GM19372 (cell line): ENCODE measurements around the gene PCNX4.
A peak's percentile ranks its signal among the peaks of the same experiment; 100 is the strongest.

Experiments
- ATAC-seq: cut with Tn5 transposase; IDR thresholded peaks from one replicate; pipeline ENCODE4 v1.9.1; 2021; ENCODE audit warnings: mild to moderate bottlenecking, low read depth, moderate library complexity; ENCODE audit not compliant: unreplicated experiment

The PCNX4 gene

GRCh38 chr14:60170948-60171347 lies 79.2 kb downstream of the PCNX4 start:
- no peak for ATAC-seq

- no peak for ATAC-seq
Measured at GRCh38 chr14:60171690-60172089, 80.0 kb downstream of the PCNX4 start.

- no peak for ATAC-seq
Measured at GRCh38 chr14:60174352-60175254, 82.9 kb downstream of the PCNX4 start.

DNA sequence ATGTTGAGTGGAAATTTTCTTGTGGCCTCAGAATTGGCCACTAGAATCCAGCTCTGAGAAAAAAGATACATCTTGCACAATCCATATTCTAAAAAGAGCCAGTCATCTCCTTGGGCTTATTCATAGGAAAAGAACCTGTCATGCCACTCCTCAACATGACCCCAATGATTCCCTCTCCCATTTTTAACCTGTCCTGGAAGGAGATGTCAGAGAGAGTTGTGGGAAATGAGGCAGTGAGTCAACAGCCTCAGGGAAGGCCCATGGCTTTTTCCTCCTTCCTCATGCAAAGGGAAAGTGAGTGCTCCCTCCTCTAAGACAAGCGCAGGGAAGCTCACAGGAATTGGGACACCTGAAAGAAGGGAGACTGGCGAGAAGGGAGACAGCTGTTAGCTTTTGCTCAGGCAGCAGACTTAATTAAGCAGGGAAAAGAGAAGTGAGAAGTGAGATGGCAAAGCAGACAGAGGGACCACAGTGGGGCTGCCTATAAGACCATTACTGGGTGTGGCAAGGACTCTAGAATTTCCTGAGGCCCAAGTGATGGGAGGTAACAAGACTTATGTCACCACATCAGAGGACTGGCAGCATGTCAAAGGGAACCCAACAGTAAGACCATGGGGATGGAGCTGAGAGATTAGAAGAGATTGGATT lies 83.7 kb downstream of the PCNX4 start:
- no peak for ATAC-seq

GRCh38 chr14:60178164-60178563 lies 86.4 kb downstream of the PCNX4 start:
- ATAC-seq, result no peak

GRCh38 chr14:60178820-60179219 lies 87.1 kb downstream of the PCNX4 start:
- no peak for ATAC-seq

GRCh38 chr14:60179431-60179869 lies 87.7 kb downstream of the PCNX4 start:
- ATAC-seq, result no peak

DNA sequence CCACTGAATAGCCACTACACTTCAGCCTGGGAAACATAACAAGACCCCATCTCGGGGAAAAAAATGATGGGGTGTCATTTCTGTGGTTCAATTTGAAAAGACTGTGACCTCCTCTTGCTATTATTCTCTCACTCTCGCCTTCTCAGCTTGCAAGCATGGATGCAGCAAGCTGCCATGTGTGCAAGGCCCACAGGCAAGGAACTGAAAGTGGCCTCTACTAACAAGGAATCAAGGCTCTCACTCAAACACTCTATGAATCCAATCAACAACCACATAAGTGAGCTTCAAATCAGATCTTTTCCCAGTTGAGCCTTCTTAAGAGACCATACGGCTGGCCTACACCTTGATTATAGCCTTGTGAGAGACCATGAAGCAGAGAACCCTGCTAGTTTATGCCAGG lies 91.4 kb downstream of the PCNX4 start:
- ATAC-seq, result peak; percentile 39

GRCh38 chr14:60183741-60184140 lies 92.0 kb downstream of the PCNX4 start:
- ATAC-seq, result peak; percentile 40

- ATAC-seq, result peak; percentile 42
Measured at GRCh38 chr14:60184146-60184904, 92.6 kb downstream of the PCNX4 start.

GRCh38 chr14:60184905-60185555 lies 93.3 kb downstream of the PCNX4 start:
- no peak for ATAC-seq

- ATAC-seq, result no peak
Measured at GRCh38 chr14:60188115-60188514, 96.4 kb downstream of the PCNX4 start.

- no peak for ATAC-seq
Measured at GRCh38 chr14:60188696-60189095, 97.0 kb downstream of the PCNX4 start.

- ATAC-seq, result no peak
Measured at GRCh38 chr14:60189923-60190840, 98.5 kb downstream of the PCNX4 start.

GRCh38 chr14:60195179-60195810 lies 103.6 kb downstream of the PCNX4 start:
- ATAC-seq, result peak; percentile 72

DNA sequence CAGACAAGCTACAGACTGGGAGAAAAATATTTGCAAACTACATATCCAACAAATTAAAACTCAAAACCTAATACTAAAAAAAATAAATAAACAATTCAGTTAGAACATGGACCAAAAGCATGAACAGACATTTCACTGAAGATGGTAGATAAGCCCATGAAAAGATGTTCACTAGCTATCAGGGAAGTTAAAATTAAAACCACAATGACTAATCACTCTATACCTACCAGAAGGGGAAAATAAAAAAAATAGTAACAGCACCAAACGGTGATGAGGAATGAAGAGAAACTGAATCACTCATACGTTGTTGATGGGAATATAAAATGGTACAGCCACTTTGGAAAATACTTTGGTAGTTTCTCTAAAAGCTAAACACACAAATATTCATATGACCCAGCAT lies 104.6 kb downstream of the PCNX4 start:
- no peak for ATAC-seq

GRCh38 chr14:60197629-60198303 lies 106.0 kb downstream of the PCNX4 start:
- ATAC-seq, result no peak

- ATAC-seq, result no peak
Measured at GRCh38 chr14:60199321-60199720, 107.6 kb downstream of the PCNX4 start.
